H7 (cell line): Measurements from ENCODE around the gene SCN5A. TPM values are rescaled to one million over a fixed set of nuclear protein-coding genes. Genes with fewer than 3 reads are reported as not detected.

ENCODE experiments used
- DNase-seq: peaks from one replicate; pipeline ENCODE4 v3.0.0; 2012
- H3K27me3 ChIP-seq: 2 replicates; pipeline ENCODE4 v1.6.0; 2011; ENCODE audit warnings: mild to moderate bottlenecking, low read length; ENCODE audit not compliant: control insufficient read depth, insufficient read depth
- H3K36me3 ChIP-seq: replicated peaks from 2 replicates; pipeline ENCODE4 v1.5.1; 2011; ENCODE audit warnings: low read length; ENCODE audit not compliant: control insufficient read depth, insufficient read depth
- H3K4me3 ChIP-seq: 2 replicates; pipeline ENCODE4 v1.5.1; 2011; ENCODE audit warnings: low read depth, mild to moderate bottlenecking, control low read depth, low read length, moderate library complexity; ENCODE audit not compliant: insufficient read depth
- total RNA-seq: library from RNA; depleted of rRNA; stranded (reverse); fragments of >200 nt; shearing (Covaris generic); gene quantifications from 2 replicates; pipeline ENCODE4 v1.2.3, GENCODE V29; 2014; rRNA removed

Gene SCN5A
- total RNA-seq, 1 experiment from 2014 or later = 2.9 TPM

GRCh38 chr3:38500688-38501417, 148.6 kb downstream of the SCN5A start:
- no peak overlapping the region for H3K4me3 ChIP-seq
- DNase-seq = no peak

More at GRCh38 chr3:38500688-38501417, 148.6 kb downstream of the SCN5A start:
- Histone ChIP-seq H3K36me3 (peaks cover 1% of the 10 kb centered on the region; the same call in 1 of the 2 replicates), H3K27me3 (no peaks in the 10 kb centered on the region)

Other genes starting within 250 kb of the SCN5A start
- 39.0 and 53.1 TPM in 2 replicates for gene ACVR2B, start 195.8 kb downstream of the SCN5A start, total RNA-seq
- gene EXOG, start 153.3 kb downstream of the SCN5A start, total RNA-seq = 3.5 and 5.6 TPM in 2 replicates
- not detected in 2 replicates for gene SCN10A, start 166.5 kb upstream of the SCN5A start, total RNA-seq